Activated T-helper 17 cell treated with anti-CD3 and anti-CD28 coated beads, Interleukin-2, amount 50 U/mL, for 72 hours (primary cell): ENCODE data around the gene LMX1A. TPM values are rescaled to one million over a fixed set of nuclear protein-coding genes. Genes with fewer than 3 reads are reported as not detected.

Experiments used
- ATAC-seq: fragments of 150-1000 bp; cut with Tn5 transposase; replicated peaks from 2 replicates; pipeline ENCODE4 v1.10.0; 2021; ENCODE audit warnings: mild to moderate bottlenecking, moderate library complexity
- H3K27ac Mint-ChIP-seq: one replicate; pipeline ENCODE4 v1.8.0; 2022; ENCODE audit warnings: mixed read lengths
- H3K27me3 Mint-ChIP-seq: one replicate; pipeline ENCODE4 v1.8.0; 2022; ENCODE audit warnings: mixed read lengths
- H3K36me3 Mint-ChIP-seq: one replicate; pipeline ENCODE4 v1.8.0; 2022; ENCODE audit warnings: low read depth, mild to moderate bottlenecking, mixed read lengths
- H3K4me1 Mint-ChIP-seq: one replicate; pipeline ENCODE4 v1.8.0; 2022; ENCODE audit warnings: mixed read lengths
- H3K4me3 Mint-ChIP-seq: one replicate; pipeline ENCODE4 v1.8.0; 2022; ENCODE audit warnings: mild to moderate bottlenecking, mixed read lengths
- H3K9me3 Mint-ChIP-seq: one replicate; pipeline ENCODE4 v1.8.0; 2022; ENCODE audit warnings: mixed read lengths
- total RNA-seq, 2 donors: library from RNA; stranded (reverse); gene quantifications; one replicate each; pipeline ENCODE4 v1.2.3, GENCODE V29; 2022

The LMX1A gene
- total RNA-seq, 2 donors from 2014 or later = not detected

DNA sequence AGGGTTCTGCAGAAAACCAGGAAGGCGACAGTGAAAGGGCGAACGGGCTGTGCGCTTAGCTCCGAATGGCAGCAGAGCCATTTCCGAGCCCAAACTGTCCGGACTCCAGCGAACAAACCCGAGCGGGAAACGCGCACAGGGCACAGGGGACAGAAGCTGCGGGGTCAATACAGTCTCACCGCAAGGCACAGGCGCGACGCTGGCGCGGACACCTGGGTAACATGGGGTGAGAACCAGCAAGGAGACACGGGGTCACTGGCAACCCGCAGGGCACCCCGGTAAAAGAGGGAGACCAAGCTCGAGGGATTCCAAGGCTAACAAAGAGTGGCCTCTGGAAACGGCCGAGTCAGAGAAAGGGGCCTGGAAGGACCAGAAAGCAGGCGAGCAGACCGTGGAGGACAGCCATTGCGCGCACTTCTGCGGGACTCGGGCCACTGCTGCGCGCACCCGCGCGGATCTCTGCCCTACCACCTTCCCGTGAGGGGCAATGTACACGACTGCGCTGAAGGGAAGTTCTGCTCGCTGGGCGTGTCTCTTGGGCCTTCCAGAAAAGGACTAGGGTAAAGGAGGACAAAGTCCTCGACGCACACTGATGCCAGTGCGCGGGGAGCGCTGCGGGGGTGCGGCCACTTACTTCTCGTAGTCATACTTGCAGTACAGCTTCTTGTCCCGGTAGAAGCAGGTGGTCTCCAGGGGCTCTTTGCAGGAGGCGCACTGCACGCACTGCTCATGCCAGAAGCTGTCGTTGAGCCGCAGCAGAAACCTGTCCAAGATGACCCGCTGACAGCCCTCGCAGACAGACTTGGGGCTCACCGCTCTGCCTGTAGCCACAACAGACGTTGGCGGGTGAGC is 3.8 kb downstream of the LMX1A start:
- no peak for ATAC-seq
- Mint-ChIP-seq H3K4me1 (no peaks in the 10 kb centered on the region), H3K27me3 (peaks cover 72% of the 10 kb centered on the region), H3K27ac (no peak overlapping the region), H3K9me3 (no peaks in the 10 kb centered on the region), H3K36me3 (no peaks in the 10 kb centered on the region), H3K4me3 (no peak overlapping the region)

DNA sequence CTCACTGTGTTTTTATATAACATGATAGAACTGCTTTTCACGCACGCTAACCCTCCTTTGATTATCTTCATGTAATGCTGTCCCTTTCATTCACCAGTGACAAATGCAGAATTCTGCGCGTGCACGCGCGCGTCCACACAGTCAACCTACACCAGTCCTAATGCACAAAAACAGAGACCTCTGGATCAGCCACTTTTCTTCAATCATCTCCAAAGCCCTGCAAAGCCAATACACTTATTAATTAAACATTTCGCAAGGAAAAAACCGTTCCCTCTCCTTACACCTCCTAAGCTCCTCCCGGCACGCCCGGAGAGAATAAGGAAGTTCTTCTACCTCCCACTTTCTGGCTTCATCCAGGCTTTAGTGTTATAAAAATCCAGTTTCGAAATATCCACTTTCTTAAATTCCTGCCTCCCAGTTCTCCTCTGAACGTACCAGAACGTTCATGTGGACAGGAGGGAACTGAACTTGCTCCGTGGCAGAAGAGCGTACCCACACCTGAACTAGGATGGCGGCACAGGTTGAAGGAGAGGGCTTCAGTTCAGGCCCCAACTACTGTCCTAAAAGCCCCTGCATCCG is 4.6 kb downstream of the LMX1A start:
- no peak for ATAC-seq
- Mint-ChIP-seq H3K27ac (no peak overlapping the region), H3K27me3 (peaks cover 70% of the 10 kb centered on the region)

DNA sequence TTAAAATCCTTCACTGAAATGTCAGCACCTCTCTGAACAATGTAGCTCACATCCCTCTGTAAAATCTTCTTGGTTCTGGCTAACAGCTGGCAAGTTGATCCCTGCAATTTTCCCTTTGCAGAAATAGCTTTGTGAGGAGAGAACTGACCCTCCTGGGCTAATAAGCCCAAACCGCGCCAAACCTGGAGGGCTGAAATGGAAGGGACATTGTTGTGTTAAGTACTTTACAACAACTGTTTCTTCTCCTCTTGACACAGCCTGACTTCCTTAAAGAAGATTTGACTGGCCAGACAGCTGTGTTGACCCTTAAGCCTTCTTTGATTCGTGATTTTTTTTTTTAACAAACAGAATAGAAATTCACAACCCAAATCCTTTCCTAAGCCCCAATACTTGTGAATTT is 5.7 kb downstream of the LMX1A start:
- Mint-ChIP-seq H3K9me3 (no peaks in the 10 kb centered on the region), H3K4me3 (no peak overlapping the region), H3K27me3 (peaks cover 80% of the 10 kb centered on the region), H3K4me1 (no peaks in the 10 kb centered on the region), H3K27ac (no peak overlapping the region), H3K36me3 (no peaks in the 10 kb centered on the region)
- ATAC-seq = no peak

More for the DNA sequence above, 4.6 kb downstream of the LMX1A start:
- Mint-ChIP-seq H3K4me1 (no peaks in the 10 kb centered on the region), H3K4me3 (no peak overlapping the region), H3K36me3 (no peaks in the 10 kb centered on the region), H3K9me3 (no peaks in the 10 kb centered on the region)

DNA sequence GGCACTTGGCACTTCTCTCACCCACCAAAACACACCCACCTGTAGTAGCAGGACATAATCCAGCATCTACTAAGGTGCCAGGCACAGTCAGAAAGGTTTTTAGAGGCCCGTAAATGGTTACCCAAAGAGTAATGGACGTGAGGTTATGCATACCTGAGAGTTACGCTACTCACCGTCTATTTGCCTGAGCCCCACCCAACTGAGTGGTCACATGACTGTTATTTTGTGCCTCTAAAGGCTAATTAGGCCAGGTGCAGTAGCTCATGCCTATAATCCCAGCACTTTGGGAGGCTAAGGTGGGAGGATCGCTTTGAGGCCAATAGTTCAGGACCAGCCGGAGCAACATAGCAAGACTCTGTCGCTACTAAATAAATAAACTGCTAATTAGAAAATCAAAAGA is 11.0 kb downstream of the LMX1A start:
- H3K27me3 Mint-ChIP-seq = peaks cover 78% of the 10 kb centered on the region
- no peak for ATAC-seq
- no peaks in the 10 kb centered on the region for H3K36me3 Mint-ChIP-seq
- H3K27ac Mint-ChIP-seq = no peak overlapping the region
- no peaks in the 10 kb centered on the region for H3K9me3 Mint-ChIP-seq
- H3K4me3 Mint-ChIP-seq = no peak overlapping the region
- no peaks in the 10 kb centered on the region for H3K4me1 Mint-ChIP-seq

DNA sequence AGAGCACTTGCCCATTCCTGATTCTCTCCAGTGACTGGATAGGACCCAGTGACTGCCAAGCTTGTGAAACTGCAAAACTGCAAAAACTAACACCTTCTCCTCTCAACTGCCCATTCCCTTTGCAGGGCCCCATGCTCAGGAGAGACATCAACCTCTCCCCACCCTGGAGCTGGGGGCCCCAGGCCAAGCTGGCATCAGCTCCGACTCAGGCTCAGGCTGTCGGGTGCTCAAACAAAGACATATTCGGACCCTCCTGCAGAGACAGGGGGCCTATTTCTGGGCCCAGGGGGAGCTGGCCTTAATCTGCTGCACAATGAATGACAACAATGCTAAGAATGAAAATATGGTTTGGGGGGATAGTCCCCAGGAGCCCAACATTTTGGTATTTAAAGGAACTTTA is 11.8 kb downstream of the LMX1A start:
- Mint-ChIP-seq H3K27me3 (peaks cover 78% of the 10 kb centered on the region), H3K4me3 (no peak overlapping the region), H3K36me3 (no peaks in the 10 kb centered on the region), H3K9me3 (no peaks in the 10 kb centered on the region), H3K4me1 (no peaks in the 10 kb centered on the region), H3K27ac (no peak overlapping the region)
- no peak for ATAC-seq

DNA sequence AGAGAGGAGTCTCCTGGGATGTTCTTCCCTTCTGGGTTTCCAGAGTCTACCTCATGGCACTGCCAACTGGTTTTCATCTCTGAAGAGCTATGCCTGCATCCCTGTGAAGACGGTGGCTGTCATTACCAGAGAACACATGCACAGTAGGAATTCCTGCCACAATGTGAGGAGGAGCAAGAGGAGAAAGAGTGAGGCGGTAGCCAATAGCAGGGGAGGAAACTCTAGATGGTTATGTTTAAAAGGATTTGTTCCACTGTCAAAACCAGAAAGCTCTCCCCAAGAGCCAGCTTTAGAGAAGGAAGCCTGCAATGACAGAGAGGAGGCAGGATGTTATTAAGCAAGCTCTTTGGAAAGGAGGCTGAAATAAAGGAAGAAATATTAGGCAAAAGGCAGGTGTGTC is 12.3 kb downstream of the LMX1A start:
- no peaks in the 10 kb centered on the region for H3K9me3 Mint-ChIP-seq
- no peaks in the 10 kb centered on the region for H3K4me1 Mint-ChIP-seq
- no peaks in the 10 kb centered on the region for H3K36me3 Mint-ChIP-seq
- ATAC-seq = no peak
- no peak overlapping the region for H3K4me3 Mint-ChIP-seq
- H3K27ac Mint-ChIP-seq = no peak overlapping the region
- H3K27me3 Mint-ChIP-seq = peaks cover 78% of the 10 kb centered on the region

DNA sequence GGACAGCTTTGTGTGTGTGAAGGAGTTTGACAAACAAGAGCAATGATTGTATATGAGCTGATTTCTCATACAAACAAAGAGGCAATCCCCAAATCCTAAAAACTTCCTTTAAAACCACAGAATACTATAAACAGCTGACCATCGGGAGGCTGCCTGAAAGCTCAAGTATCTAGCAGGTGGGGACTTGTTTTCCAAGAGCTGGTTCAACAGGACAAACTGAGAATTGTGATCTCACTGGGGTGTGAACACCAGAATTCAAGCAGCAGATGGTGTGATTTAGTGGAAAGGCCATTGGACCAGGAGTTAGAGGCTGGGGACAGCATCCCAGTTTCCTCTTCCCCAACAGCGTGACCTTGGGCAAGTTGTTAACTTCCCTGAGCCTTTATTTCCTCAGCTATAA is 13.9 kb downstream of the LMX1A start:
- ATAC-seq = no peak
- Mint-ChIP-seq H3K27me3 (peaks cover 70% of the 10 kb centered on the region), H3K36me3 (no peaks in the 10 kb centered on the region), H3K27ac (no peak overlapping the region), H3K4me3 (no peak overlapping the region), H3K4me1 (no peaks in the 10 kb centered on the region), H3K9me3 (no peaks in the 10 kb centered on the region)

DNA sequence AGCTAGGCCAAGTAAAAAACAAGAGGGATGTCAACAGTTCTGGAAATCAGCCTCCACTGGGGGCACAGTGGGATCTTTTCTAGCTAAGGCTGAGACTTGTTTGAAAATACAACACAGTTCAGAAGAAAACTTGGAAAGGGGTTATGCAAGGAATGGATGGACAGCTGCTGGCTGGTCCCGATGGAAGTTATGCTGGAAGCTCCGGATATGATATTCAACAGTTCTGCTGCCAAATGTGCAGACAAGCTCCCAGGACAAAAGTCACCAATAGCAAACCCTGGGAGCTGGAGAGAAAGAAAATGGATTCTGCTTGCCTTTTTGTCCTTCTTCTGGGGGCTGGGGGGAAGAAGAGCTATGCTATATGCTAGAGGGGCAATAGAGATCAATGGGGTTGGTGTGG is 14.3 kb downstream of the LMX1A start:
- ATAC-seq = no peak
- H3K4me3 Mint-ChIP-seq = no peak overlapping the region
- H3K27ac Mint-ChIP-seq = no peak overlapping the region
- peaks cover 66% of the 10 kb centered on the region for H3K27me3 Mint-ChIP-seq
- no peaks in the 10 kb centered on the region for H3K36me3 Mint-ChIP-seq
- H3K4me1 Mint-ChIP-seq = no peaks in the 10 kb centered on the region
- no peaks in the 10 kb centered on the region for H3K9me3 Mint-ChIP-seq

DNA sequence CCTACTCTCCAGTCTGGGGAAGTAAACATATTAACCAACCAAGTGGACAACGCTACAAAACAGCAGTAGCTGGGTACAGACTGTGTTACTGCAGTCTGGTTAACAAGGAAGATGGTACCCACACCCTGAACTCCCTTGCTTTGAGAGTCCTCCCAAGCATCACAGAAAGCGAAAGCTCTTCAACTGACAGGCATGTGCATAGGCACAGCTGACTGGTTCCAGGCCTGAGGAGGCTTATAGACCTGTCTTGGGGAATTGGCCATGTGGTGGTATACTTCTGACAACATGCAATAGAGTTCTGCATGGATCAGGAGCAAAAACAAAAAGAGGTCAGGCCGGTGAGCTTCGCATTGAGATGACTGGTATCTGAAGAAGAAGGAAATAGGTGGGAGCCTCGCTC is 17.4 kb downstream of the LMX1A start:
- ATAC-seq = no peak
- H3K27me3 Mint-ChIP-seq = peaks cover 47% of the 10 kb centered on the region
- no peaks in the 10 kb centered on the region for H3K36me3 Mint-ChIP-seq
- no peak overlapping the region for H3K4me3 Mint-ChIP-seq
- H3K9me3 Mint-ChIP-seq = no peaks in the 10 kb centered on the region
- no peaks in the 10 kb centered on the region for H3K4me1 Mint-ChIP-seq
- H3K27ac Mint-ChIP-seq = no peak overlapping the region

DNA sequence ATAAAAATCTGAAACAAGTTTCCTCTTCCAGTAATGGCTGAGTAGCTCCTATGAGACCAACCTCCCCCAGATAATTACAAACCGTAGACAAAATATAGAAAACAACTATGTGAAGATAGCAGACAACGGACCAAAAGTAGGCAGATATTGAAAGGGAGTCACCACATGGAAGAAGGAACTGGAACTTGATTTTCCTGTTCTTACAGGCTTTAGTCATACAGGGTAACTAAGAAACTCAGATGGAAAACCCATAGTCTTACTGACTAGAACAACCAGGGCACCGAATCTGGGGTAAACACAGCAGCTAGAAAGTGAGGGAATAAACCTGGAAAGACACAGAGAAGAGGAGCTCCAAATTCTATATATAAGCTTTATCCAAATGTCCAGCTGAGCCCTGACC is 26.0 kb downstream of the LMX1A start:
- H3K36me3 Mint-ChIP-seq = no peaks in the 10 kb centered on the region
- no peaks in the 10 kb centered on the region for H3K4me1 Mint-ChIP-seq

DNA sequence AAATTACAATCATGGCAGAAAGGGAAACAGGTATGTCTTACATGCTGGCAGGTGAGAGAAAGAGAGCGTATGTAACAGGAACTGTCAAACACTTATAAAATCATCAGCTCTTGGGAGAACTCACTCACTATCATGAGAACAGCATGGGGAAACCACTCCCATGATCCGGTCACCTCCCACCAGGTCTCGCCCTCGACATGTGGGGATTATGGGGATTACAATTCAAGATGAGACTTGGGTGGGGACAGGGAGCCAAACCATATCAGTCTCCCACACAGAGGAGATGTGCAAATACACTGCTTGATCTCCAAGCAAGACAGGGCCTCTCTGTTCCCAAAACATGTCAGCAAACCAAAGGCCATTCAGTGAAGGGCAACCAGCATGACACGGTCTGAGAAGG is 27.4 kb downstream of the LMX1A start:
- ATAC-seq = no peak
- Mint-ChIP-seq H3K4me3 (no peak overlapping the region), H3K36me3 (no peaks in the 10 kb centered on the region), H3K27me3 (peaks cover 38% of the 10 kb centered on the region), H3K9me3 (no peaks in the 10 kb centered on the region), H3K27ac (no peak overlapping the region), H3K4me1 (no peaks in the 10 kb centered on the region)

More for the DNA sequence above, 26.0 kb downstream of the LMX1A start:
- ATAC-seq = no peak
- Mint-ChIP-seq H3K27me3 (peaks cover 33% of the 10 kb centered on the region), H3K9me3 (no peaks in the 10 kb centered on the region), H3K4me3 (no peak overlapping the region), H3K27ac (no peak overlapping the region)

DNA sequence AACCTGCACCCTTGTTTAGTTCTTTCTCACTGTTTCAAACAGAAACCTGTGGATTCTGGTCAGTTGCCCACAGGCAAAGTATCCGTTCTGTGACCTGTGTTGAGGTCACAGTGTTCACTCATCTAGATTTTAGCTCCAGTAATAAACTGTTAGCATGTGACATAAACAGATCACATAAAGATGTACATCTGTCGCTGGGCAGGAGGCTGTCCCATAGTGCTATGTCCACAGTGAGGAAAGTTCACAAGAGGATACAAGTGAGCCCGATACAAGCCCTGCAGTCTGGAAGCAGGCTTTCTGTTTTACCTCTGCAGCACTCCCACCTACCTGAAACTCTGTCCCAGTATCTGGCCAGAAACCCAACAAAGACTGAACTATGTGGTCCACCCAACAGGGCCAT is 28.4 kb downstream of the LMX1A start:
- no peaks in the 10 kb centered on the region for H3K4me1 Mint-ChIP-seq
- H3K36me3 Mint-ChIP-seq = no peaks in the 10 kb centered on the region
- no peak overlapping the region for H3K27ac Mint-ChIP-seq
- peaks cover 42% of the 10 kb centered on the region for H3K27me3 Mint-ChIP-seq
- H3K4me3 Mint-ChIP-seq = no peak overlapping the region
- no peak for ATAC-seq
- no peaks in the 10 kb centered on the region for H3K9me3 Mint-ChIP-seq

DNA sequence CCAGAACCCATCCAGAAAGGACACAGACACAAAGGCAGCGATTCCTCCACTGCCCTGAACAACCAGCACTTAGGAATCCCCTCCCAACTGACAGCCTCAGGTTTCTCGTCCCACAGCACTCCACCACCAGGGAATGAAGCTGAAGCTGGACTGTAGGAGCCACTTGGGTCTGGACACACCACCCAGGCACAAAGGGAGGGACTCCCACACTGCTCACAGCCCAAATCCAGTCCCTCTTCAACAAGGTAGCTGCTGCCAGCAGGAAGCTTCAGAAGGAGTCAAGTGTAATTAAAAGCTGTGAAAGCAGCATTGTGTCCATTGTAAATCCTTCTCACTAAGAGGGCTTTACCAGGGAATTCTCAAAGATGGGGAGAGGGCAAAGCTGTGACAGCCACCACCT is 29.0 kb downstream of the LMX1A start:
- H3K4me1 Mint-ChIP-seq = no peaks in the 10 kb centered on the region
- no peak for ATAC-seq
- peaks cover 42% of the 10 kb centered on the region for H3K27me3 Mint-ChIP-seq
- H3K4me3 Mint-ChIP-seq = no peak overlapping the region
- H3K9me3 Mint-ChIP-seq = no peaks in the 10 kb centered on the region
- no peaks in the 10 kb centered on the region for H3K36me3 Mint-ChIP-seq
- H3K27ac Mint-ChIP-seq = no peak overlapping the region

DNA sequence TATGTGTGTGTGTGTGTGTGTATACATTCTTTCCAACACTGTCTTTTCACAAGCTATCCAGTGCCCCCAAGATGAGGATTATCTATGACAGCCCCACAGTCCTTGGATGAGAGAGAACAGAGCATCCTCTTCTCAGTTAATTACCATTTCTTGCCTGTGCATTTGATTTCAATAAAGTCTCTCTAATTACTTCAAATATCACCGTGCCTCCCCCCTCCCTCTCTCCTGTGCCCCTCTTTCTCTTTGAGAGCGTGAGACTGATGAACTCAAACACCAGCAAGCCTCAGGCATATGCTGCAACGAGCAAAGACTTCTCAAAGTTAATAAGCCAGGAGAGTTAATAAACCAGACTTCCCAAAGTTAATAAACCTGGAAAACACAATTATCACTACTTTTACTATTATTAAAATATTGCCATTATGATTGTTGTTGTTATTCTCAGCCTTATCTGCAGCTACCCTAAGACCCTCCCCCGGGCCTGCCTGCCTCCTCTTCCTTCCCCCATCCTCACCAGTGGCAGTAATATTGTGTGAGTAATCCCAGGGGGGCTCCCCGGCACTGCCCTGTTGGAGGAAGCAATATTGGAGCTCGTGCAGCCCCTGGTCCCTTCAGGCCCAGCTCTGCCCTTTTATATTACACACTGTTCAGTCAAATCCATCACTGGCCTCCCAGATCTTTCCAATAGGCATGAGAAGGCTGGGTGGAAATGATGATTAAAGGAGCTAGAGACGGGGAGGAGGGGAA is 30.9 kb downstream of the LMX1A start:
- ATAC-seq = no peak
- Mint-ChIP-seq H3K36me3 (no peaks in the 10 kb centered on the region), H3K27ac (no peak overlapping the region), H3K9me3 (no peaks in the 10 kb centered on the region), H3K4me3 (no peak overlapping the region), H3K27me3 (peaks cover 52% of the 10 kb centered on the region), H3K4me1 (no peaks in the 10 kb centered on the region)

DNA sequence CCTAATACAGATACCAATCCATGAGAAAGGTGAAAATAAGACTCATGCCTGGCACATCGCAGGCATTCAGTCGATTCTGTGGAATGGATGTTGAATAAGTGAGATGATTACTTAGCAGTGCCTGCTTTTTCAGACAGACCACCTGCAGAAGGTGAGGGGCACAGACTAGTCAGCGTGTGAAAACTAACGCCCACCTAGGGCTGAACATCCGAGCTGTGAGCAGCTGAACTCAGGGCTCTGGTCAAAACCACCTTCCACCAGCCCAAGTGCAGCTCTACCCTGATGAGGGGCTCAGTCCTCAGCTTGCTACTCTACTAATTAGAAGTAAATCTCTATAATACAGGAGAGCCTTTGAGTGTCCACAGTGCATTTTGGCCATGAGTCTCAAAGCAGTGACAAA is 32.5 kb downstream of the LMX1A start:
- H3K4me3 Mint-ChIP-seq = no peak overlapping the region
- no peak for ATAC-seq
- peaks cover 49% of the 10 kb centered on the region for H3K27me3 Mint-ChIP-seq
- H3K36me3 Mint-ChIP-seq = no peaks in the 10 kb centered on the region
- H3K9me3 Mint-ChIP-seq = no peaks in the 10 kb centered on the region
- no peaks in the 10 kb centered on the region for H3K4me1 Mint-ChIP-seq
- H3K27ac Mint-ChIP-seq = no peak overlapping the region
